Heart left ventricle (tissue), 13 donors: Measurements from ENCODE around the gene FUCA1.

Source experiments
- POLR2A ChIP-seq, 2 donors: fragments of 450-650 bp; IDR thresholded peaks; one replicate each; pipeline ENCODE4 v1.6.1; 2017; ENCODE audit warnings: antibody characterized with exemption in 2 of 2, mild to moderate bottlenecking in 2 of 2, moderate library complexity in 2 of 2
- TF ChIP-seq, protein P1 (sequence below), 12 donors: fragments of 200-600 bp; sonication (generic) in 4 of 12; IDR thresholded peaks; one replicate each; pipeline versions ENCODE4 v1.5.0 to v1.8.0; 2018 to 2022; ENCODE audit warnings: antibody characterized with exemption in 12 of 12, mild to moderate bottlenecking in 5 of 12
- donor health status: ischemic (EF 13 %, LVEDD 7.1; RV severe dilation, severe dysfunction).
- donor health status: DM: no; HTN: yes; CAD: no.
- donor health status: DM: no; HTN: no; CAD: no.
- donor health status: ischemic (EF 25% LVEDD 6.9; RV normal size, moderate dysfunction).
- donor health status: ischemic (EF 25% LVEDD 5.7; RV mildly dilated, moderate dysfunction).
- donor health status: ischemic (EF 35%, LVEDD 5.7; RV mildly dilated, moderate dysfunction).
- donor health status: nonischemic (EF 11% LVEDD 7.7; RV severe dilation, severe dysfunction).
- donor health status: DM: yes; HTN: yes; CAD: no.
- donor health status: PGD.
- donor health status: ischemic (EF 29% LVEDD 5.4; RV normal size, mild dysfunction).
- donor health status: nonischemic (EF 23%, LVEDD 6.1; RV moderate dilation, normal function).

DNA sequence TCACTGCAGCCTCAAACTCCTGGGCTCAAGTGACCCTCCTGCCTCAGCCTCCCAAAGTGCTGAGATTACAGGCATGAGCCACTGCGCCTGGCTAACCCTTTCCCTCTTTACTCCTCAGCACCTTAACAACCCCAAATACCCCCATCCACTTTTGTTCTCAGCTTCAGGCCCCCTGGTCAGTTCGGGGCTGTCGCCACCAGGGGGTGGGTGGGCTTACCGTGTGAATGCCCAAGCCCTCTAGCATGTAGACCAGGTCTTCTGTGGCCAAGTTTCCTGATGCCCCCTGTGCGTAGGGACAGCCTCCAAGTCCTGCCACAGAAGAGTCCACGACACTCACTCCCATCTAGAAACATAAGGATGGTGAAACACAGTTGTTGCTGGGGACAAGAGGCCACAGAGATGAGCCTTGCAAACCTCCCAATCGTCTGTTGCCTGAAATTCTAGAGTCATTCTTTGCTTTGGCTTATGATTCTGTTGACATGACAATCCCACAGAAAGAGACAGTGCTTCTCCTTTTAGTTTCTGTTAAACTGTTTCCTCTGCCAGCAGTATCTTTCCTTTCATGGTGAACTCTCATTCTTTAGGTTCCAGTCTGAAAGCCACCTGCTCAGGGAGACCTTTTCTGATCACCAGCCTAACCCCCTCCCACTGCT is 63.8 kb downstream of the FUCA1 start:
- TF ChIP-seq, protein P1, sequence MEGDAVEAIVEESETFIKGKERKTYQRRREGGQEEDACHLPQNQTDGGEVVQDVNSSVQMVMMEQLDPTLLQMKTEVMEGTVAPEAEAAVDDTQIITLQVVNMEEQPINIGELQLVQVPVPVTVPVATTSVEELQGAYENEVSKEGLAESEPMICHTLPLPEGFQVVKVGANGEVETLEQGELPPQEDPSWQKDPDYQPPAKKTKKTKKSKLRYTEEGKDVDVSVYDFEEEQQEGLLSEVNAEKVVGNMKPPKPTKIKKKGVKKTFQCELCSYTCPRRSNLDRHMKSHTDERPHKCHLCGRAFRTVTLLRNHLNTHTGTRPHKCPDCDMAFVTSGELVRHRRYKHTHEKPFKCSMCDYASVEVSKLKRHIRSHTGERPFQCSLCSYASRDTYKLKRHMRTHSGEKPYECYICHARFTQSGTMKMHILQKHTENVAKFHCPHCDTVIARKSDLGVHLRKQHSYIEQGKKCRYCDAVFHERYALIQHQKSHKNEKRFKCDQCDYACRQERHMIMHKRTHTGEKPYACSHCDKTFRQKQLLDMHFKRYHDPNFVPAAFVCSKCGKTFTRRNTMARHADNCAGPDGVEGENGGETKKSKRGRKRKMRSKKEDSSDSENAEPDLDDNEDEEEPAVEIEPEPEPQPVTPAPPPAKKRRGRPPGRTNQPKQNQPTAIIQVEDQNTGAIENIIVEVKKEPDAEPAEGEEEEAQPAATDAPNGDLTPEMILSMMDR (IDR thresholded peaks at IDR 0.05) = no peak
- no peak for TF ChIP-seq POLR2A (IDR thresholded peaks at IDR 0.05)
